K562 (cell line): Measurements from ENCODE around the gene MRPL10. TPM values are rescaled to one million over a fixed set of nuclear protein-coding genes. Genes with fewer than 3 reads are reported as not detected.

Experiments
- REST ChIP-seq, 2 experiments: fragments of 450-650 bp; formaldehyde crosslinking in 1 of 2; IDR thresholded peaks; 2 replicates each; pipeline versions ENCODE4 v1.4.0 to v1.6.1; 2014 to 2020; ENCODE audit warnings: mild to moderate bottlenecking in 2 of 2, borderline replicate concordance in 1 of 2, low read depth in 1 of 2
- TRIM25 ChIP-seq: fragments of 450-650 bp; IDR thresholded peaks from 2 replicates; pipeline ENCODE4 v1.7.0; 2016; ENCODE audit warnings: borderline replicate concordance
- polyA plus RNA-seq, 8 experiments: library from polyadenylated mRNA; depleted of rRNA in 4 of 8; stranded (reverse) in 5 of 8; unstranded in 3 of 8; fragments of >200 nt; fragmentation: Nextera tagmentation in 2 of 8; fragmentation: Illumina TruSeq in 1 of 8; extraction: Ambion mirVana in 2 of 8; extraction: Trizol in 1 of 8; gene quantifications; 2 replicates each; pipeline versions ENCODE4 v1.2.1 to v1.2.3, GENCODE V29; 2011 to 2014; ENCODE audit warnings: inconsistent platforms in 1 of 8, missing spikeins in 1 of 8
- total RNA-seq, 7 experiments: library from RNA; depleted of rRNA in 6 of 7; stranded (reverse); fragments of >200 nt in 6 of 7; fragmentation: Illumina TruSeq in 2 of 7; extraction: Trizol in 2 of 7; gene quantifications; 2 replicates each; pipeline versions ENCODE4 v1.2.1 to v1.2.3, GENCODE V29; 2011 to 2021; ENCODE audit warnings: low replicate concordance in 1 of 7

The MRPL10 gene
- total and polyA plus RNA-seq, 9 of the 15 experiments (the other 6 are each of a cell fraction or from before 2014, with no cell fraction given) = 27.8 to 105 (median 67.3) TPM

- TF ChIP-seq REST (IDR thresholded peaks at IDR 0.05; ENCODE audit: borderline replicate concordance) = peak; percentile 75
- TF ChIP-seq REST (CRISPR knock-in tag; IDR thresholded peaks at IDR 0.05; ENCODE audit: low read depth) = no peak
- no peak for TF ChIP-seq TRIM25
These were observed 842 bp downstream of the MRPL10 start (continued) for GRCh38 chr17:47830396-47831002.
